ENCODE data around the gene PRKCQ. TPM values are rescaled to one million over a fixed set of nuclear protein-coding genes. Genes with fewer than 3 reads are reported as not detected.

PRKCQ gene
- total and polyA plus RNA-seq, 2 of the 4 experiments (the other 2 are of a cell fraction) = under 0.01 to 0.03 TPM

GRCh38 chr10:6408799-6409198, 171.3 kb downstream of the PRKCQ start:
- BruUV-seq (replicated peaks) = no TSS peak
- Histone ChIP-seq H3K4me3 (ENCODE audit: insufficient read depth, low read depth, low read length) (no peak overlapping the region), H4K91ac (ENCODE audit: insufficient read depth, low read depth, low read length) (no peak overlapping the region), H2AK5ac (ENCODE audit: low read depth, low read length) (no peak overlapping the region), H3K9me1 (ENCODE audit: insufficient read depth, low read length) (no peaks in the 10 kb centered on the region), H2BK15ac (ENCODE audit: low read depth, low read length) (no peak overlapping the region), H3K27me3 (ENCODE audit: control insufficient read depth, insufficient read depth, low read length) (peaks cover 2% of the 10 kb centered on the region), H2AK9ac (replicated peaks; ENCODE audit: low read depth, low read length, poor library complexity) (no peak overlapping the region), H3K4ac (ENCODE audit: low read depth, low read length) (no peak overlapping the region), H2AFZ (replicated peaks; ENCODE audit: low read length, poor library complexity) (no peak overlapping the region), H3K18ac (ENCODE audit: low read depth, low read length) (no peak overlapping the region), H3K36me3 (ENCODE audit: control insufficient read depth, insufficient read depth, low read length) (no peaks in the 10 kb centered on the region), H3K9ac (ENCODE audit: low read depth, low read length) (no peak overlapping the region), H4K20me1 (ENCODE audit: insufficient read depth, low read length) (no peaks in the 10 kb centered on the region), H3K56ac (ENCODE audit: extremely low read depth, insufficient read depth, low read length) (no peak overlapping the region), H2BK5ac (ENCODE audit: low read depth, low read length, poor library complexity, severe bottlenecking) (no peak overlapping the region), H3K4me2 (ENCODE audit: low read depth, low read length) (no peak overlapping the region), H3K27ac (ENCODE audit: insufficient read depth, low read length) (no peak overlapping the region), H2BK120ac (ENCODE audit: low read depth, low read length) (no peak overlapping the region), H3K14ac (replicated peaks; ENCODE audit: low read depth, low read length) (no peak overlapping the region), H3K79me1 (ENCODE audit: low read depth in 1 of 2, low read length in 2 of 2) (no peaks in the 10 kb centered on the region), H4K5ac (ENCODE audit: low read depth, low read length) (no peak overlapping the region), H3K4me1 (ENCODE audit: control insufficient read depth, insufficient read depth, low read length) (peaks cover 4% of the 10 kb centered on the region; the same call in 1 of the 2 replicates), H3K9me3 (ENCODE audit: control insufficient read depth, insufficient read depth, low read length) (no peaks in the 10 kb centered on the region), H3K23ac (ENCODE audit: low read depth, low read length) (no peak overlapping the region), H4K8ac (ENCODE audit: low read depth in 2 of 2, low read length in 2 of 2) (no peak overlapping the region), H2BK20ac (ENCODE audit: low read depth, low read length) (no peak overlapping the region)
- in situ Hi-C loops (cut with MboI; ENCODE audit: low sequenced_read_pairs) = loop anchor here (5.0 kb wide), 1 partner anchor 296 kb away; no protein-coding TSS in a partner anchor
- CTCF ChIA-PET = no interaction called here
- no peak for ATAC-seq (ENCODE audit: low read depth)
- dilution Hi-C loops (cut with HindIII; ENCODE audit: low sequenced_read_pairs, unreplicated experiment) = no loop called here
- POLR2A ChIA-PET (ENCODE audit: unreplicated experiment) = no interaction called here
- TF ChIP-seq RFX5 (IDR thresholded peaks at IDR 0.05; ENCODE audit: low read depth, low read length) (no peak), MXI1 (IDR thresholded peaks at IDR 0.05; ENCODE audit: borderline replicate concordance, low read depth, low read length) (no peak), POLR2A (IDR thresholded peaks at IDR 0.05; ENCODE audit: low read depth, low read length) (no peak), RCOR1 (IDR thresholded peaks at IDR 0.05; ENCODE audit: insufficient replicate concordance, low read length) (no peak), NFE2L2 (IDR thresholded peaks at IDR 0.05; ENCODE audit: low read depth, low read length) (no peak), USF2 (IDR thresholded peaks at IDR 0.05; ENCODE audit: low read depth, low read length) (no peak), CHD1 (IDR thresholded peaks at IDR 0.05; ENCODE audit: low read depth, low read length) (no peak), MAFK (IDR thresholded peaks at IDR 0.05; ENCODE audit: low read depth, low read length) (no peak), FOS (IDR thresholded peaks at IDR 0.05; ENCODE audit: low read depth, low read length) (no peak), SMC3 (IDR thresholded peaks at IDR 0.05; ENCODE audit: low read depth, low read length) (no peak), MAZ (IDR thresholded peaks at IDR 0.05; ENCODE audit: borderline replicate concordance, low read depth, low read length) (no peak), CEBPB (IDR thresholded peaks at IDR 0.05; ENCODE audit: low read depth, low read length) (no peak), CTCF (conservative IDR thresholded peaks at IDR 0.05; ENCODE audit: low read depth, low read length) (no peak), BHLHE40 (IDR thresholded peaks at IDR 0.05; ENCODE audit: low read depth, low read length) (no peak), ELK1 (IDR thresholded peaks at IDR 0.05; ENCODE audit: borderline replicate concordance, low read depth, low read length) (no peak), RAD21 (IDR thresholded peaks at IDR 0.05; ENCODE audit: low read length) (no peak)
- intact Hi-C loops (cut with micrococcal nuclease) = no loop called here
- DNase-seq = no peak
- WGBS, 2 experiments (ENCODE audit: extremely low coverage in 2 of 2, insufficient read length in 1 of 2) = 80% methylated on average over 1 of the region's 3 CpGs; no CpG with 5 or more reads in 1 of the 2 experiments
